ENCODE data around the gene OR56B1.
"Not testable (repeated sequence)": the region's sequence is repeated elsewhere in the genome, so short reads cannot be mapped to it uniquely, and the experiment has no call there.

OR56B1 gene

GRCh38 chr11:5736396-5736795, at the start of gene OR56B1:
Gene OR56B1, plus strand, starts transcription at chr11:5736448. Its CDS starts 69 bp downstream, at chr11:5736517.
- DNase-seq = no peak

GRCh38 chr11:5688482-5688881, 47.8 kb upstream of the OR56B1 start:
- DNase-seq = no peak

GRCh38 chr11:5689551-5689983, 46.7 kb upstream of the OR56B1 start, which contains the start of gene TRIM22:
Gene TRIM22, plus strand, starts transcription at chr11:5689790. Its CDS starts 6,443 bp downstream, at chr11:5696233.
- DNase-seq = no peak

GRCh38 chr11:5690216-5690615, 46.0 kb upstream of the OR56B1 start:
- DNase-seq = no peak

- no peak for DNase-seq
Observed at GRCh38 chr11:5690736-5691135, 45.5 kb upstream of the OR56B1 start.

- DNase-seq = not testable (repeated sequence)
Observed at GRCh38 chr11:5691238-5691963, 44.8 kb upstream of the OR56B1 start.

GRCh38 chr11:5691964-5692361, 44.3 kb upstream of the OR56B1 start:
- no peak for DNase-seq

- no peak for DNase-seq
Observed at GRCh38 chr11:5694642-5695041, 41.6 kb upstream of the OR56B1 start.

- DNase-seq = no peak
Observed at GRCh38 chr11:5695580-5695979, 40.7 kb upstream of the OR56B1 start.

- no peak for DNase-seq
Observed at GRCh38 chr11:5696210-5696609, 40.0 kb upstream of the OR56B1 start.

GRCh38 chr11:5698281-5698680, 38.0 kb upstream of the OR56B1 start:
- no peak for DNase-seq

- DNase-seq = no peak
Observed at GRCh38 chr11:5700421-5701054, 35.7 kb upstream of the OR56B1 start.

GRCh38 chr11:5701055-5701577, 35.1 kb upstream of the OR56B1 start:
- no peak for DNase-seq

GRCh38 chr11:5703741-5704536, 32.3 kb upstream of the OR56B1 start:
- DNase-seq = no peak

- DNase-seq = no peak
Observed at GRCh38 chr11:5705688-5706087, 30.6 kb upstream of the OR56B1 start.

- DNase-seq = no peak
Observed at GRCh38 chr11:5712507-5712906, 23.7 kb upstream of the OR56B1 start.

GRCh38 chr11:5713695-5714094, 22.6 kb upstream of the OR56B1 start:
- no peak for DNase-seq

- DNase-seq = not testable (repeated sequence)
Observed at GRCh38 chr11:5716518-5716917, 19.7 kb upstream of the OR56B1 start.

GRCh38 chr11:5719703-5720495, 16.3 kb upstream of the OR56B1 start:
- DNase-seq = no peak

GRCh38 chr11:5722622-5723021, 13.6 kb upstream of the OR56B1 start:
- DNase-seq = no peak

GRCh38 chr11:5726351-5726750, 9.9 kb upstream of the OR56B1 start:
- no peak for DNase-seq

- DNase-seq = no peak
Observed at GRCh38 chr11:5727691-5728090, 8.6 kb upstream of the OR56B1 start.

GRCh38 chr11:5737091-5737490, 843 bp downstream of the OR56B1 start:
- no peak for DNase-seq

Data from NCI-H1694 treated with DMSO at 0.1 percent for 48 hours (cell line).